GM23248 (cell line): Measurements from ENCODE around the gene NOS1AP.

Experiments
- EZH2 ChIP-seq: fragments of 200-600 bp; sonication (generic); IDR thresholded peaks from 2 replicates; pipeline ENCODE4 v1.6.1; 2018; ENCODE audit warnings: antibody characterized with exemption, mild to moderate bottlenecking; ENCODE audit not compliant: insufficient read depth, poor library complexity, severe bottlenecking
- EZH2phosphoT487 ChIP-seq: fragments of 200-600 bp; sonication (generic); IDR thresholded peaks from 2 replicates; pipeline ENCODE4 v1.6.1; 2018; ENCODE audit warnings: antibody characterized with exemption, moderate library complexity, mild to moderate bottlenecking, low read depth; ENCODE audit not compliant: insufficient read depth

DNA sequence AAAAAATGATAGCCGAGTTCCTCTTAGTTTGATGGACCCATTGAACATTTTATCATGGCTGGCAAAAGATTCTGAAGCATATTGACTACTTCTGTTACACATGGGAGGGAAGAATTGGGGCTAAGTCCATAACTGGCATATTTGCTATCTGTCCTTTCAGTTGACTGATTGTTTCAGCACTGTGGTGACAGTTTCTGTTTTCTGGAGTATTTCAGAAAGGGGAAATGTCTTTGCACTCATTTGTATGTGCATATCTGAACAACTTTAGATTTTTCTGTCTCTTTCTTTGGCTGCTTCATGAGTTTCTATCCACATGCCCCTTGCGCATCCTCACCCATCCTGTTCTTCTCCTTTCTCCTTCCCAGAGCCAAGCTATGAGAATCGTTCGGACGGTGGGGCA lies 274.0 kb downstream of the NOS1AP start:
- TF ChIP-seq EZH2phosphoT487 (no peak), EZH2 (no peak)
